GM19468 (cell line): Measurements from ENCODE around the gene ATP6V0A4.

Source experiments
- ATAC-seq: cut with Tn5 transposase; IDR thresholded peaks from one replicate; pipeline ENCODE4 v1.9.1; 2021; ENCODE audit warnings: mild to moderate bottlenecking, moderate library complexity, moderate number of reproducible peaks; ENCODE audit not compliant: unreplicated experiment; ENCODE audit errors: extremely low read depth

The ATP6V0A4 gene

DNA sequence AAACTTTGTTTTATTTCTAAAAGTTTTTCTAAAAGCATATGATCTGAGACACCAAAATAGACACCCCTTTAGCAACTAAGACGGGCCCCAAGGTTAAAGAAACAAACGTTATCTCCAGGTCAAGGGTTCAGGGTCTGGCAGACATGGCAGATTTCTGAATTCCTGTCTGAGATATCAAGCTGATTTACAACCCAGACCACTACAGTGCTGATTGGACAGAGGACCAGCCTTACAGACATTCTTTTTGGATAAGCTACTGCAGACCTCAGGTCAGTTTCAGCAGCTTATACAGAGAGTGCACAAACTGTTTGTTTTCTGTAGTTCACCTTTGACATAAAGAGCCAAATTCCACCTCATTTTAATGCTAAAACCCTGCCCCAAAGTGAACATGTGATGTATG is 131.6 kb downstream of the ATP6V0A4 start:
- no peak for ATAC-seq

DNA sequence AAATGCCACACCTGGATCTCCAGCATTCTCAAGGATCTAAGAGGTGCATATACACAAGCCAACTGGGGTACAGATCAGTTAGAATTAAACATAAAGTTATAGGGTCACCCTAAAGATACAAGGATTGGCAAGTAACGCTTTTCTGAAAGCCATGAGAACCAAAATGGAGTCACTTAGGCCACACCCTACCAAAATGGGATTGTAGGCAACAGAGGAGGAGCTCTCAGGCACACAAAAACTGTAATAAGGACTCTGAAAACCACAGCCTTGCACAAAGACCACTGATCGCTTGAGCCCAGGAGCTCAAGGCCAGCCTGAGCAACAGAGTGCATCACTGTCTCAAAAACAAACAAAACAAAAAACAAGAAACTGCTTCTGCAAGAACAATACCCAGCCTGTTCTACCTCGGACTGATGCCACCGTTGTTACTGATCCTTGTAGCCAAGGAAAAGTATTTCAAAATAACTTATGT is 132.3 kb downstream of the ATP6V0A4 start:
- ATAC-seq = no peak

- ATAC-seq = no peak
These were observed 132.7 kb downstream of the ATP6V0A4 start for GRCh38 chr7:138665249-138665648.

- ATAC-seq = no peak
These were observed 134.0 kb downstream of the ATP6V0A4 start for GRCh38 chr7:138663725-138664710.

DNA sequence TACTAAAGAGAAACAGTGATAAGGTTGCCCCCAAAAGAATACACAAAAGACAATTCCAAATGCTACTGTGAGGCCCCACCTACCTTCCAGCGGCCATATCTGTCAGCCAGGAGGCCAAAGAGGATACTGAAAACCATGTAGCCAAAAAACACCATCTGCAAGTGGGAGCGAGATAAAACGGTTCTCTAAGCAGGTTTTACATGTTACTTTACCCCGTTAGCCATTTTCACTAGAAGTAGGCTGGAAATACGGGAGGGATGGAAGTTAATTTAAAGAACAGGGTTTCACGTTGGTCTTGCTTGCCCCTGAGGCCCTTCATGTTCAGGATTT is 135.0 kb downstream of the ATP6V0A4 start:
- no peak for ATAC-seq

GRCh38 chr7:138662076-138662990 is 135.7 kb downstream of the ATP6V0A4 start:
- no peak for ATAC-seq

GRCh38 chr7:138661069-138661635 is 136.8 kb downstream of the ATP6V0A4 start:
- no peak for ATAC-seq

DNA sequence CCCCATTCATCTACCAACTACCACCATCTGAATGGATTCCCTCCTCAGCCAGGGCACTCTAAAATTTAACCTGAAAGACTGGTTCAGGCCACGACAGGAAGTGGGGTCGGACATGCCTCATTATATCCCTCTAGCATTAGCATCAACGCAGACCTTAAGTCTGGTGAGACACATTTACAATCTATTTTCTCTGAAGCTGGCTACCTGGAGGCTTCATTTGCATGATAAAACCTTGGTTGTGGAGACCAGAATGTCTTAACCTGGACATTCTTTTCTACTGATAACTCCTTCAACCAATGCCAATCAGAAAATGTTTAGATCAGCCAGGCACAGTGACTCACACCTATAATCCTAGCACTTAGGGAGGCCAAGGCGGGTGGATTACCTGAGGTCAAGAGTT is 139.1 kb downstream of the ATP6V0A4 start:
- no peak for ATAC-seq

GRCh38 chr7:138657854-138658386 is 140.1 kb downstream of the ATP6V0A4 start:
- no peak for ATAC-seq

GRCh38 chr7:138656952-138657351 is 141.0 kb downstream of the ATP6V0A4 start:
- no peak for ATAC-seq
